DOHH2 (cell line): ENCODE results near the gene KDM5B.

Experiments used
- H3F3A ChIP-seq: fragments of 200-600 bp; sonication (generic), shearing (Covaris generic); 2 replicates; pipeline ENCODE4 v1.6.0; 2016; ENCODE audit warnings: antibody characterized with exemption, mild to moderate bottlenecking; ENCODE audit not compliant: control insufficient read depth, insufficient read depth
- H3K27ac ChIP-seq: fragments of 200-600 bp; sonication (generic); 2 replicates; pipeline ENCODE4 v1.5.1; 2014; ENCODE audit warnings: low read depth, mild to moderate bottlenecking, low read length, moderate library complexity
- H3K27me3 ChIP-seq: fragments of 200-600 bp; sonication (generic); 2 replicates; pipeline ENCODE4 v1.6.1; 2014; ENCODE audit warnings: mild to moderate bottlenecking, low read length, mixed read lengths; ENCODE audit not compliant: control insufficient read depth
- H3K36me3 ChIP-seq: fragments of 200-600 bp; sonication (generic); 2 replicates; pipeline ENCODE4 v1.6.1; 2014; ENCODE audit warnings: mild to moderate bottlenecking, low read length, moderate library complexity, mixed read lengths; ENCODE audit not compliant: control insufficient read depth
- H3K4me1 ChIP-seq: fragments of 200-600 bp; sonication (generic); 2 replicates; pipeline ENCODE4 v1.6.1; 2014; ENCODE audit warnings: mild to moderate bottlenecking, low read length, mixed read lengths; ENCODE audit not compliant: control insufficient read depth
- H3K4me2 ChIP-seq: fragments of 200-600 bp; sonication (generic); 2 replicates; pipeline ENCODE4 v1.6.0; 2014; ENCODE audit warnings: mild to moderate bottlenecking, low read length, moderate library complexity
- H3K4me3 ChIP-seq: fragments of 200-600 bp; sonication (generic); 2 replicates; pipeline ENCODE4 v1.5.1; 2014; ENCODE audit warnings: mild to moderate bottlenecking, low read length, mixed read lengths
- H3K79me2 ChIP-seq: fragments of 200-600 bp; sonication (generic); 2 replicates; pipeline ENCODE4 v1.6.1; 2014; ENCODE audit warnings: mild to moderate bottlenecking, low read length, mixed read lengths; ENCODE audit not compliant: control insufficient read depth
- H3K9me2 ChIP-seq: fragments of 200-600 bp; sonication (generic); replicated peaks from 2 replicates; pipeline ENCODE4 v1.6.1; 2014; ENCODE audit warnings: mild to moderate bottlenecking, low read length, mixed read lengths; ENCODE audit not compliant: control insufficient read depth
- H3K9me3 ChIP-seq: fragments of 200-600 bp; sonication (generic); 2 replicates; pipeline ENCODE4 v1.6.1; 2014; ENCODE audit warnings: antibody characterized with exemption, low read length, mixed read lengths; ENCODE audit not compliant: control insufficient read depth, insufficient read depth
- H4K20me1 ChIP-seq: fragments of 200-600 bp; sonication (generic); 2 replicates; pipeline ENCODE4 v1.6.0; 2014; ENCODE audit warnings: low read depth, mild to moderate bottlenecking, antibody characterized with exemption, low read length, moderate library complexity; ENCODE audit not compliant: control insufficient read depth, insufficient read depth
- CTCF ChIP-seq: fragments of 200-600 bp; sonication (generic); IDR thresholded peaks from one replicate; pipeline ENCODE4 v1.5.1; 2014; ENCODE audit warnings: antibody characterized with exemption, mild to moderate bottlenecking, low read depth, low read length; ENCODE audit not compliant: poor library complexity, severe bottlenecking
- EZH2phosphoT487 ChIP-seq: fragments of 200-600 bp; sonication (generic); IDR thresholded peaks from 2 replicates; pipeline ENCODE4 v1.6.1; 2017; ENCODE audit warnings: borderline replicate concordance, mild to moderate bottlenecking, antibody characterized with exemption, low read length, moderate library complexity, mixed read lengths

The KDM5B gene

GRCh38 chr1:202689493-202690342 lies 118.5 kb downstream of the KDM5B start:
- Histone ChIP-seq H3K4me1 (no peaks in the 10 kb centered on the region), H3F3A (no peaks in the 10 kb centered on the region), H3K9me3 (no peaks in the 10 kb centered on the region), H3K9me2 (no peaks in the 10 kb centered on the region), H3K79me2 (no peaks in the 10 kb centered on the region), H3K27me3 (peaks cover 2% of the 10 kb centered on the region; the same call in 1 of the 2 replicates), H4K20me1 (no peaks in the 10 kb centered on the region), H3K4me3 (no peak overlapping the region), H3K36me3 (no peaks in the 10 kb centered on the region), H3K4me2 (no peak overlapping the region), H3K27ac (no peak overlapping the region)
- no peak for TF ChIP-seq CTCF
- no peak for TF ChIP-seq EZH2phosphoT487

GRCh38 chr1:202689082-202689481 lies 119.1 kb downstream of the KDM5B start:
- Histone ChIP-seq H3K4me2 (no peak overlapping the region), H3K79me2 (no peaks in the 10 kb centered on the region), H3F3A (no peaks in the 10 kb centered on the region), H3K9me3 (no peaks in the 10 kb centered on the region), H3K4me1 (no peaks in the 10 kb centered on the region), H3K9me2 (no peaks in the 10 kb centered on the region), H3K27ac (no peak overlapping the region), H3K36me3 (no peaks in the 10 kb centered on the region), H3K4me3 (no peak overlapping the region), H4K20me1 (no peaks in the 10 kb centered on the region), H3K27me3 (peaks cover 2% of the 10 kb centered on the region; the same call in 1 of the 2 replicates)
- TF ChIP-seq CTCF, result no peak
- no peak for TF ChIP-seq EZH2phosphoT487

GRCh38 chr1:202688401-202688800 lies 119.8 kb downstream of the KDM5B start:
- Histone ChIP-seq H3K4me3 (no peak overlapping the region), H3K4me2 (no peak overlapping the region), H3K9me2 (no peaks in the 10 kb centered on the region), H3F3A (no peaks in the 10 kb centered on the region), H3K27ac (no peak overlapping the region), H3K79me2 (no peaks in the 10 kb centered on the region), H3K9me3 (no peaks in the 10 kb centered on the region), H3K4me1 (no peaks in the 10 kb centered on the region), H4K20me1 (no peaks in the 10 kb centered on the region), H3K36me3 (no peaks in the 10 kb centered on the region), H3K27me3 (peaks cover 2% of the 10 kb centered on the region; the same call in 1 of the 2 replicates)
- no peak for TF ChIP-seq CTCF
- TF ChIP-seq EZH2phosphoT487, result no peak
